Neuronal stem cell (in vitro differentiated cells): Measurements from ENCODE around the gene SPTLC3.

ENCODE experiments used
- DNase-seq: peaks from one replicate; pipeline ENCODE4 v3.0.0-alpha.2; 2013; ENCODE audit warnings: low spot score
- H2AFZ ChIP-seq: one replicate; pipeline ENCODE4 v1.6.1; 2013; ENCODE audit warnings: mild to moderate bottlenecking, low read length, inconsistent platforms
- H2AK5ac ChIP-seq: 2 replicates; pipeline ENCODE4 v1.6.1; 2013; ENCODE audit warnings: low read depth, mild to moderate bottlenecking, inconsistent platforms, low read length, moderate library complexity, mixed read lengths
- H2BK120ac ChIP-seq: 2 replicates; pipeline ENCODE4 v1.6.1; 2013; ENCODE audit warnings: low read depth, mild to moderate bottlenecking, inconsistent platforms, low read length, moderate library complexity, mixed read lengths
- H2BK12ac ChIP-seq: one replicate; pipeline ENCODE4 v1.6.1; 2013; ENCODE audit warnings: low read length, inconsistent platforms
- H2BK15ac ChIP-seq: 2 replicates; pipeline ENCODE4 v1.6.1; 2013; ENCODE audit warnings: mild to moderate bottlenecking, low read length, inconsistent platforms, mixed read lengths
- H2BK5ac ChIP-seq: one replicate; pipeline ENCODE4 v1.6.1; 2013; ENCODE audit warnings: inconsistent platforms, mild to moderate bottlenecking, low read length, moderate library complexity
- H3K14ac ChIP-seq: one replicate; pipeline ENCODE4 v1.6.1; 2013; ENCODE audit warnings: low read length, inconsistent platforms
- H3K18ac ChIP-seq: 2 replicates; pipeline ENCODE4 v1.6.1; 2013; ENCODE audit warnings: low read length, inconsistent platforms
- H3K23ac ChIP-seq: 2 replicates; pipeline ENCODE4 v1.6.1; 2013; ENCODE audit warnings: low read depth, mild to moderate bottlenecking, mixed read lengths, low read length, inconsistent platforms; ENCODE audit not compliant: poor library complexity
- H3K27ac ChIP-seq: replicated peaks from 3 replicates; pipeline ENCODE4 v1.5.1; 2013; ENCODE audit warnings: low read length, inconsistent platforms
- H3K27me3 ChIP-seq, 3 experiments: 2 replicates each; pipeline ENCODE4 v1.6.1; 2013; ENCODE audit warnings: low read length in 3 of 3, mild to moderate bottlenecking in 2 of 3, inconsistent platforms in 1 of 3, low read depth in 1 of 3, mixed read lengths in 1 of 3, moderate library complexity in 1 of 3; ENCODE audit not compliant: control insufficient read depth in 3 of 3, insufficient read depth in 3 of 3
- H3K36me3 ChIP-seq, 2 donors: replicated peaks in 1 of 2; 2 replicates each; pipeline ENCODE4 v1.6.1; 2013; ENCODE audit warnings: low read length in 2 of 2; ENCODE audit not compliant: control insufficient read depth in 2 of 2, insufficient read depth in 2 of 2
- H3K4ac ChIP-seq: 2 replicates; pipeline ENCODE4 v1.6.1; 2013; ENCODE audit warnings: inconsistent platforms, mild to moderate bottlenecking, low read length, moderate library complexity
- H3K4me1 ChIP-seq, 2 donors: 1 replicate in 1 of 2; 2 replicates in 1 of 2; pipeline ENCODE4 v1.6.1; 2013; ENCODE audit warnings: low read length in 2 of 2, low read depth in 1 of 2; ENCODE audit not compliant: control insufficient read depth in 2 of 2, insufficient read depth in 1 of 2
- H3K4me2 ChIP-seq: one replicate; pipeline ENCODE4 v1.6.1; 2013; ENCODE audit warnings: mild to moderate bottlenecking, low read length, inconsistent platforms; ENCODE audit not compliant: insufficient read depth, poor library complexity, severe bottlenecking
- H3K4me3 ChIP-seq, 2 donors: 2 replicates each; pipeline ENCODE4 v1.5.1; 2013; ENCODE audit warnings: low read length in 2 of 2, mild to moderate bottlenecking in 2 of 2, inconsistent platforms in 1 of 2, moderate library complexity in 1 of 2
- H3K79me1 ChIP-seq: one replicate; pipeline ENCODE4 v1.6.1; 2013; ENCODE audit warnings: low read depth, mild to moderate bottlenecking, inconsistent platforms, low read length, moderate library complexity
- H3K9ac ChIP-seq: one replicate; pipeline ENCODE4 v1.6.1; 2013; ENCODE audit warnings: mild to moderate bottlenecking, low read depth, low read length, inconsistent platforms; ENCODE audit not compliant: poor library complexity
- H3K9me3 ChIP-seq, 2 donors: replicated peaks in 1 of 2; 2 replicates each; pipeline versions ENCODE3 to v1.6.1; 2013; ENCODE audit warnings: low read length in 2 of 2, mild to moderate bottlenecking in 2 of 2, inconsistent platforms in 1 of 2, low read depth in 1 of 2, mixed read lengths in 1 of 2, moderate library complexity in 1 of 2; ENCODE audit not compliant: control insufficient read depth in 2 of 2, insufficient read depth in 1 of 2
- H4K8ac ChIP-seq: one replicate; pipeline ENCODE4 v1.6.1; 2013; ENCODE audit warnings: low read depth, mild to moderate bottlenecking, inconsistent platforms, low read length, moderate library complexity
- H4K91ac ChIP-seq: one replicate; pipeline ENCODE4 v1.6.1; 2013; ENCODE audit warnings: low read length, low read depth, mild to moderate bottlenecking, inconsistent platforms; ENCODE audit not compliant: poor library complexity
- WGBS, 2 donors: extraction: QIAGEN DNeasy Blood & Tissue Kit; methylation state at CpG; one replicate each; pipeline ENCODE4 v1.1.7; 2013; ENCODE audit warnings: missing lambda C conversion rate in 2 of 2, mixed read lengths in 1 of 2; ENCODE audit not compliant: insufficient read length in 2 of 2, insufficient replicate concordance in 1 of 2; ENCODE audit errors: extremely low coverage in 2 of 2; 5-methylcytosine and 5-hydroxymethylcytosine counted together

Gene SPTLC3

DNA sequence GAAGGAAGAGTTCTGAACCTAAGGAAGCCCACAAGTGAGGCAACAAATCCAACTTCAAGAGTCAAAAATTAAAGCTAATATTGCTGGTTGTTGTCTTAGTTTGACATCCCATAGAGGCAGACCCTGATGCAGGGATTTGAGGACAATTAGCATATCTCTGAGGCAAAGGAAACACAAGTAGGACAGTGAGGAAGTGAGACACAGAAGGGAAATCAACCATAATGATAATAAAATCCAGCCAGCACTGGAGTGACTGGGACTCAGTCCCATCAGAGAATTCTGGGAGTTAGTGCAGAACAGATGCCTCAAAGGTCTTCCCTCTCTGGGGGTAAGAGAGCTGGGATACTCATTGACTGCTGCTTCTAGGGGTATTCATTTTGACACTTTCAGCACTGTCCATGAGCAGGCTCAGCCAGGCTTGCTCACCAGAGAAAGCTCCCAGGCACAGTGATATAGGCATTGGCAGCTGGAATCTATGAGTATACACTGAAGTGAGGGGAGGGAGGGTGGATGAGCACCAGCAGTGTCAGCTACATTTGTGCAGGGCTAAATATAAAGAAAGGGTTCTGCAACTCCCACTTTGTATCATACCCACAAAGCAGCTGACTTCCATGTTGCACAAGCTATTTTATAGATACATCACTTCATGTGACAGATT, 43.4 kb upstream of the SPTLC3 start:
- H3K4ac ChIP-seq, result no peak overlapping the region
- H2BK5ac ChIP-seq, result no peak overlapping the region
- no peak overlapping the region for H3K14ac ChIP-seq
- H3K36me3 ChIP-seq, result no peaks in the 10 kb centered on the region
- no peak overlapping the region for H3K4me2 ChIP-seq
- peaks cover 0 to 10% of the 10 kb centered on the region in 2 donors for H3K9me3 ChIP-seq
- no peak overlapping the region for H4K91ac ChIP-seq
- H3K27me3 ChIP-seq, result no peaks in the 10 kb centered on the region
- no peak overlapping the region for H2BK120ac ChIP-seq
- no peak overlapping the region for H3K4me3 ChIP-seq
- H2BK15ac ChIP-seq, result no peak overlapping the region
- H3K9ac ChIP-seq, result no peak overlapping the region
- H2AFZ ChIP-seq, result no peak overlapping the region
- H4K8ac ChIP-seq, result no peak overlapping the region
- DNase-seq, result no peak
- H3K27ac ChIP-seq, result no peak overlapping the region
- no peak overlapping the region for H2BK12ac ChIP-seq
- H3K23ac ChIP-seq, result no peak overlapping the region
- no peak overlapping the region for H3K18ac ChIP-seq
- no peaks in the 10 kb centered on the region for H3K79me1 ChIP-seq
- H3K4me1 ChIP-seq, result peaks cover 9 to 10% of the 10 kb centered on the region in 2 donors
- no peak overlapping the region for H2AK5ac ChIP-seq

DNA sequence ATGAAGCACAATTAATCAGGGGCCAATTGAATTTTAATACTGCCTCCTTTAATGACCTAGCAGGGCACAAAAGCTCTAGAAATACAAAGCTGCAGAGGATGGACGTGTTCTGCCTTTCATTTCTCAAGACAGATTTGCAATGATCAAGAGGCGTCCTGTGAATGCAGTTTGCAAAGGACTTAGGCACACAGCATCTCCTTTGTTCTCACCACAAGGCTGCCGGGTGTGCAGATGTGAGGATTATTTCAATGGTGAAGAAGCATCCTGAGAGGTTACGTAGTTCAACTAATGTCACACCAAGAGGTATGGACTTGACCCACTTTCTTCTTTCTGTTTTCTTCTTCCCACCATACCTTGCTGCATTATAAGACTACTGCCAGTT, 42.9 kb upstream of the SPTLC3 start:
- Histone ChIP-seq H3K4me2 (no peak overlapping the region), H2AK5ac (no peak overlapping the region), H3K4me1 (peaks cover 9 to 10% of the 10 kb centered on the region in 2 donors), H3K4ac (no peak overlapping the region), H2AFZ (no peak overlapping the region), H4K91ac (no peak overlapping the region), H3K4me3 (no peak overlapping the region), H3K9me3 (peaks cover 0 to 10% of the 10 kb centered on the region in 2 donors), H3K36me3 (no peaks in the 10 kb centered on the region), H3K18ac (no peak overlapping the region), H2BK12ac (no peak overlapping the region), H2BK5ac (no peak overlapping the region), H3K14ac (no peak overlapping the region), H3K27me3 (no peaks in the 10 kb centered on the region), H3K79me1 (no peaks in the 10 kb centered on the region), H3K23ac (no peak overlapping the region), H3K27ac (no peak overlapping the region), H3K9ac (no peak overlapping the region), H4K8ac (no peak overlapping the region), H2BK120ac (no peak overlapping the region), H2BK15ac (no peak overlapping the region)
- WGBS, 2 donors, result no CpG with 5 or more reads among the region's 4 CpGs
- DNase-seq, result peak; percentile 9

- no peak overlapping the region for H2BK15ac ChIP-seq
- no peak overlapping the region for H2BK120ac ChIP-seq
- whole genome bisulfite sequencing, 2 donors, result no CpG with 5 or more reads among the region's 1 CpG
Observed at GRCh38 chr20:12966468-12967085, 42.2 kb upstream of the SPTLC3 start.

DNA sequence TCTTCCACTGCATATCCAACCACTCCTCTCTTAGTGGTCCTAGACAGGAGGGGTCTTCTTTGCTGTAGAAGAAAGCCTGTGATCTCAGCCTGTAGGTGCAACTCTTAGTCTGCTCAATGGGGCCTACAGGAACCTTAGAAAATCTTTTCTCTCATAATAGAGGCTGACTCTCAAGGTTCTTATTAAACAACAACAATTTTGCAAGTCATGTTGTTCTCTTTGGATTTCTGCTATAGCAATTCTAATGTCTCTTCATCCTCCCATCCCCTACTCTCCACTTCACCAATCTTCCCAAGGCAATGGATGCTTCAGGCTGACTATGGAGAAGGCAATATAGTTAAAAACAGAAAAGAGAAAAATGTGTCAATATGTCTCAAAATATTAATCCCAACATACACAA, 40.8 kb upstream of the SPTLC3 start:
- Histone ChIP-seq H2AK5ac (no peak overlapping the region), H2BK120ac (no peak overlapping the region), H2AFZ (no peak overlapping the region), H3K27me3 (no peaks in the 10 kb centered on the region), H4K91ac (no peak overlapping the region), H3K18ac (no peak overlapping the region), H3K23ac (no peak overlapping the region), H3K4me2 (no peak overlapping the region), H3K9me3 (peaks cover 0 to 10% of the 10 kb centered on the region in 2 donors), H3K9ac (no peak overlapping the region), H3K4me3 (no peak overlapping the region), H3K14ac (no peak overlapping the region), H2BK15ac (no peak overlapping the region), H2BK5ac (no peak overlapping the region), H3K4ac (no peak overlapping the region), H3K27ac (no peak overlapping the region), H3K4me1 (peaks cover 9 to 10% of the 10 kb centered on the region in 2 donors), H2BK12ac (no peak overlapping the region), H3K36me3 (no peaks in the 10 kb centered on the region), H3K79me1 (no peaks in the 10 kb centered on the region), H4K8ac (no peak overlapping the region)
- no peak for DNase-seq

More at GRCh38 chr20:12966468-12967085, 42.2 kb upstream of the SPTLC3 start:
- H4K91ac ChIP-seq, result no peak overlapping the region
- H3K4me1 ChIP-seq, result peaks cover 9 to 10% of the 10 kb centered on the region in 2 donors
- no peak overlapping the region for H3K9ac ChIP-seq
- peak overlapping the region in 1 of 2 donors; percentile 30 for H3K4me3 ChIP-seq
- H3K27ac ChIP-seq, result no peak overlapping the region
- H2BK5ac ChIP-seq, result no peak overlapping the region
- H3K4me2 ChIP-seq, result no peak overlapping the region
- H3K27me3 ChIP-seq, result no peaks in the 10 kb centered on the region
- H4K8ac ChIP-seq, result no peak overlapping the region
- H2AK5ac ChIP-seq, result peak overlapping the region; percentile 25
- H3K79me1 ChIP-seq, result no peaks in the 10 kb centered on the region
- H2AFZ ChIP-seq, result no peak overlapping the region
- no peak overlapping the region for H3K4ac ChIP-seq
- H3K18ac ChIP-seq, result no peak overlapping the region
- H3K14ac ChIP-seq, result no peak overlapping the region
- no peak for DNase-seq
- H3K36me3 ChIP-seq, result no peaks in the 10 kb centered on the region
- H3K23ac ChIP-seq, result no peak overlapping the region
- peaks cover 0 to 10% of the 10 kb centered on the region in 2 donors for H3K9me3 ChIP-seq
- no peak overlapping the region for H2BK12ac ChIP-seq
